Breast epithelium (tissue), 4 donors: ENCODE data around the gene GNAL. TPM values are rescaled to one million over a fixed set of nuclear protein-coding genes. Genes with fewer than 3 reads are reported as not detected.
"Not testable (repeated sequence)": the region's sequence is repeated elsewhere in the genome, so short reads cannot be mapped to it uniquely, and the experiment has no call there.

Source experiments
- DNase-seq, 2 donors: peaks; one replicate each; pipeline ENCODE4 v3.0.0-alpha.2; 2019; ENCODE audit warnings: low spot score in 2 of 2
- H3K27ac ChIP-seq, 2 donors: fragments of 200-600 bp; sonication (generic) in 1 of 2; one replicate each; pipeline ENCODE4 v1.5.1; 2016 to 2019; ENCODE audit warnings: mild to moderate bottlenecking in 1 of 2
- H3K27me3 ChIP-seq, 2 donors: fragments of 200-600 bp; sonication (generic) in 1 of 2; one replicate each; pipeline versions ENCODE4 v1.5.1 to v1.6.0; 2017 to 2019; ENCODE audit warnings: control low read depth in 1 of 2, mild to moderate bottlenecking in 1 of 2
- H3K36me3 ChIP-seq: fragments of 200-600 bp; one replicate; pipeline ENCODE4 v1.5.1; 2019
- H3K4me1 ChIP-seq, 2 donors: fragments of 200-600 bp; sonication (generic); one replicate each; pipeline ENCODE4 v1.5.1; 2016 to 2019; ENCODE audit warnings: control low read depth in 1 of 2
- H3K4me3 ChIP-seq, 3 donors: fragments of 200-600 bp; sonication (generic); 1 replicate in 2 of 3; 2 replicates in 1 of 3; pipeline ENCODE4 v1.5.1; 2016 to 2019; ENCODE audit warnings: mild to moderate bottlenecking in 3 of 3, moderate library complexity in 2 of 3
- H3K9me3 ChIP-seq, 2 donors: fragments of 200-600 bp; sonication (generic) in 1 of 2; one replicate each; pipeline ENCODE4 v1.5.1; 2016 to 2019; ENCODE audit warnings: control low read depth in 1 of 2
- POLR2A ChIP-seq: fragments of 450-650 bp; IDR thresholded peaks from one replicate; pipeline ENCODE4 v1.6.1; 2016; ENCODE audit warnings: antibody characterized with exemption, mild to moderate bottlenecking, moderate library complexity
- POLR2AphosphoS5 ChIP-seq, 3 donors: sonication (generic); formaldehyde crosslinking; IDR thresholded peaks; one replicate each; pipeline ENCODE4 v1.6.1; 2017; ENCODE audit warnings: antibody characterized with exemption in 3 of 3
- intact Hi-C: fragments of 100-400 bp; cut with DNase I; formaldehyde crosslinking; loops from one replicate; pipeline ENCODE4 v1.15.1; 2023; ENCODE audit warnings: low total_unique reads
- total RNA-seq, 3 donors: library from RNA; depleted of rRNA; stranded (reverse); fragments of >200 nt; gene quantifications; one replicate each; pipeline ENCODE4 v1.1.0, GENCODE V29; 2016
- TF ChIP-seq, protein P1 (sequence below), 3 donors: fragments of 450-650 bp; IDR thresholded peaks; one replicate each; pipeline ENCODE4 v1.5.1; 2016 to 2017; ENCODE audit warnings: antibody characterized with exemption in 3 of 3, mild to moderate bottlenecking in 3 of 3, moderate library complexity in 3 of 3

The GNAL gene
- 10 to 100 TPM in 1 of 3 donors, 1 to 10 TPM in 2; 6.6 to 15.4 (median 7.5) TPM for total RNA-seq

DNA sequence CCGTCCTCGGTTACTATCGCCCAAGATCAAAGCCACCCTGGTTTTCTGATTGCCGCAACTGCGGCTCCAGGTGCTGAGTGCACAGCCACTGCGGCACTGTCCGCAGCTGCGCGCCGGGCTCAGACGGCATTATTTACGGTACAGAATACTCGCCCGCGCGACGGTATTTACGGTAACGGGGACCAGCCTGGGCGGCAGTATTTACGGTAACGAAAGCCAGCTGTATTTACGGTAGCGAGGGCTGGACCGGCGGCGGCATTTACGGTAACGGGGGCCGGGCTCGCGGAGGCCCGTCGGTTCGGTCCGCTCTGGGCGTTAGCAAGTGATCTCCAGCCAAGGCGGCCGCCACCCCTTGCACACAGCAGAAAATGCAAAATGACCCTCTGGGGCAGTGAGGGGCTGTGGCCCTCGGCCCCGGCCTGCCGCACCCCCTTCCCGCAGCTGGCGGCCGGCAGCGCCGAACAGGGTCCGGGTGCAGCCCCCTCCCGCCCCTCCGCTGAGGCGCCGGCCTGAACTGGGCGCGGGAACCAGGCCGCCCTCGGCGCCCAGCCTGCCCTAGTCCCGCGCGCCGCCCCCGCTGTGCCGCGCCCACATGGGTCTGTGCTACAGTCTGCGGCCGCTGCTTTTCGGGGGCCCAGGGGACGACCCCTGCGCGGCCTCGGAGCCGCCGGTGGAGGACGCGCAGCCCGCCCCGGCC, at the start of gene GNAL:
Gene GNAL (plus strand): TSS at position 293 of the 697 bp plus-strand sequence. CDS start 300 bp downstream, at position 593.
- intact Hi-C loops = no loop called here
- H3K36me3 ChIP-seq = no peaks in the 10 kb centered on the region
- H3K4me3 ChIP-seq = peak within 1 kb of the TSS; percentile 68 to 92 (median 69)
- peak; percentile 26 to 75 for DNase-seq
- H3K27ac ChIP-seq = peak within 1 kb of the TSS; percentile 66 to 91
- no peaks in the 10 kb centered on the region for H3K27me3 ChIP-seq
- H3K4me1 ChIP-seq = no peaks in the 10 kb centered on the region
- no peaks in the 10 kb centered on the region for H3K9me3 ChIP-seq
- TF ChIP-seq POLR2AphosphoS5 (IDR thresholded peaks at IDR 0.05) (peak in 1 of 3 donors; percentile 45), POLR2A (no peak)

DNA sequence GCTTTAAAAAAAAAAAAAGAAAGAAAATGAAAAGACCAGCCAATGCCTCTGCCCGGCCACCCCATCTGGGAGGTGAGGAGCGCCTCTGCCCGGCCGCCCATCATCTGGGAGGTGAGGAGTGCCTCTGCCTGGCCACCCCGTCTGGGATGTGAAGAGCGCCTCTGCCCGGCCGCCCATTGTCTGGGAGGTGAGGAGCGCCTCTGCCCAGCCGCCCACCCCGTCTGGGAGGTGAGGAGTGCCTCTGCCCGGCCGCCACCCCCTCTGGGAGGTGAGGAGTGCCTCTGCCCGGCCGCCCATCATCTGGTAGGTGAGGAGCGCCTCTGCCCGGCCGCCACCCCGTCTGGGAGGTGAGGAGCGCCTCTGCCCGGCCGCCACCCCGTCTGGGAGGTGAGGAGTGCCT, 41.8 kb upstream of the GNAL start:
- H3K4me1 ChIP-seq, intact Hi-C loops, H3K36me3 ChIP-seq, H3K9me3 ChIP-seq, DNase-seq, H3K27me3 ChIP-seq, H3K4me3 ChIP-seq, H3K27ac ChIP-seq: not testable (repeated sequence)

DNA sequence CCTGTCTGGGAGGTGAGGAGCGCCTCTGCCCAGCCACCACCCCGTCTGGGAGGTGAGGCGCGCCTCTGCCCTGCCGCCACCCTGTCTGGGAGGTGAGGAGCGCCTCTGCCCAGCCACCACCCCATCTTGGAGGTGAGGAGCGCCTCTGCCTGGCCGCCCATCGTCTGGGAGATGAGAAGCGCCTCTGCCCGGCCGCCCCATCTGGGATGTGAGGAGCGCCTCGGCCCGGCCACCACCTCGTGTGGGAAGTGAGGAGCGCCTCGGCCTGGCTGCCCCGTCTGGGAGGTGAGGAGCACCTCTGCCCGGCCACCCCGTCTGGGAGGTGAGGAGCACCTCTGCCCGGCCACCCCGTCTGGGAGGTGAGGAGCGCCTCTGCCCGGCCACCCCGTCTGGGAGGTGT, 41.3 kb upstream of the GNAL start:
- H3K27ac ChIP-seq, H3K4me1 ChIP-seq, H3K36me3 ChIP-seq, H3K9me3 ChIP-seq, H3K4me3 ChIP-seq, H3K27me3 ChIP-seq, intact Hi-C loops, DNase-seq: not testable (repeated sequence)

DNA sequence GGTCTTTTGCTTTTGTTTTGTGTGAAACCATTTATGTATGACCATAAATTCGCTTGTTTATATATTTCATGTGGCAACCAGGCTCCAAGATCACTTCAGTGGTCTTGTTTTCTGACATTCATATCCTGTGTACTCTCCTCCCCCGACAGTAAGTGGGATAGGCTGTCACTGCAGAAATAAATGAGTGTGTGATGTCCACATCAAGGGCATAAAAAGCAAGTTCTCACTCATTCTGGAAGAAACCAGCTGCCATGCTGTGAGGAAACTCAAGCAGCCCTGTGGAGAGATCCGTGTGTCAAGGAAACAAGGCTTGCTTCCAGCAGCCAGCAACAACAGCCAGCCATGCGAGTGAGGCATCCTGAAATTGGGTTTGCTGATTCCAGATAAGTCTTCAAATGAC, 39.2 kb upstream of the GNAL start:
- H3K4me1 ChIP-seq = no peaks in the 10 kb centered on the region
- H3K9me3 ChIP-seq = peaks cover 0 to 6% of the 10 kb centered on the region in 2 donors
- H3K27me3 ChIP-seq = no peaks in the 10 kb centered on the region
- intact Hi-C loops = no loop called here
- H3K36me3 ChIP-seq = no peaks in the 10 kb centered on the region
- no peak overlapping the region for H3K4me3 ChIP-seq
- no peak for DNase-seq
- no peak overlapping the region for H3K27ac ChIP-seq
- TF ChIP-seq, protein P1, sequence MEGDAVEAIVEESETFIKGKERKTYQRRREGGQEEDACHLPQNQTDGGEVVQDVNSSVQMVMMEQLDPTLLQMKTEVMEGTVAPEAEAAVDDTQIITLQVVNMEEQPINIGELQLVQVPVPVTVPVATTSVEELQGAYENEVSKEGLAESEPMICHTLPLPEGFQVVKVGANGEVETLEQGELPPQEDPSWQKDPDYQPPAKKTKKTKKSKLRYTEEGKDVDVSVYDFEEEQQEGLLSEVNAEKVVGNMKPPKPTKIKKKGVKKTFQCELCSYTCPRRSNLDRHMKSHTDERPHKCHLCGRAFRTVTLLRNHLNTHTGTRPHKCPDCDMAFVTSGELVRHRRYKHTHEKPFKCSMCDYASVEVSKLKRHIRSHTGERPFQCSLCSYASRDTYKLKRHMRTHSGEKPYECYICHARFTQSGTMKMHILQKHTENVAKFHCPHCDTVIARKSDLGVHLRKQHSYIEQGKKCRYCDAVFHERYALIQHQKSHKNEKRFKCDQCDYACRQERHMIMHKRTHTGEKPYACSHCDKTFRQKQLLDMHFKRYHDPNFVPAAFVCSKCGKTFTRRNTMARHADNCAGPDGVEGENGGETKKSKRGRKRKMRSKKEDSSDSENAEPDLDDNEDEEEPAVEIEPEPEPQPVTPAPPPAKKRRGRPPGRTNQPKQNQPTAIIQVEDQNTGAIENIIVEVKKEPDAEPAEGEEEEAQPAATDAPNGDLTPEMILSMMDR (IDR thresholded peaks at IDR 0.05) = no peak
- TF ChIP-seq POLR2A = no peak
- TF ChIP-seq POLR2AphosphoS5 (IDR thresholded peaks at IDR 0.05) = no peak

DNA sequence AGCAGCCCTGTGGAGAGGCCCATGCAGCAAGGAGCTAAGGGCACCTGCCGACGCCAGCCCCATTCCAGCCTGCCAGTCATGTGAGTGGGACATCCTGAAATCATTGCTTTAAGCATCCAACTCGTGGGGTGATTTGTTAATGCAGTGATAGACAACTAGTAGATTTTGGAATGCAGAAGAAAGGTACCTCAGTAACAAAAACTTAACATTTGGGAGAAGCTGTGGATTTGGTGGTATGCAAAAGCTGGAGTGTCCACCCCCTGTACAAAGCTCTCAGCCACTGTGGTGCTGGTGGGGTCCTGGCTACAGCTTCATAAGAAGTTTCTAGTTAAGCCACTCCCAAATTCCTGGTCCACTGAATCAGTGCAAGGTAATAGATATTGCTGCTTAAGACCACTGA, 37.2 kb upstream of the GNAL start:
- peaks cover 0 to 6% of the 10 kb centered on the region in 2 donors for H3K9me3 ChIP-seq
- no peak overlapping the region for H3K27ac ChIP-seq
- intact Hi-C loops = no loop called here
- H3K4me1 ChIP-seq = no peaks in the 10 kb centered on the region
- H3K27me3 ChIP-seq = no peaks in the 10 kb centered on the region
- TF ChIP-seq, protein P1 (IDR thresholded peaks at IDR 0.05) = no peak
- DNase-seq = no peak
- H3K4me3 ChIP-seq = no peak overlapping the region
- no peaks in the 10 kb centered on the region for H3K36me3 ChIP-seq

DNA sequence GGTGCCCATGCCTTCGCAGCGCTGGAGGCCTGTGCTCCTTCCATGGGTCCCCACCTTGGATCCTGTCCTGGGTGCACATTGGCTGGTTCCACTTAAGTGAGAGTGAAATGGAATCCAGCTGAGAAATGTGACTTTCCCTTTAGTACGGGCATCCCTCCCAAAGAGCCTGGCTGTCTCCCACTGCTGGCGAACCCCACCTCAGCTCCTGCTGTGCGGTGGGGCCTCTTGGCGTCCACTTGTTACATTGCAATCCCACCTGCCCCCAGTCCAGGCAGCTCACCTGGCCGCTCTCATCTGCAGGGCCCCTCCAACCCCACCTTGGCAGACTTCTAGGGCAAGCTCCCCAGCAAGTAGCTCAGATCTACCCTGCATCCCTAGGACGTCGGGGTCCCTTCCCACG, 35.5 kb upstream of the GNAL start:
- Histone ChIP-seq H3K4me3 (no peak overlapping the region), H3K9me3 (no peaks in the 10 kb centered on the region), H3K27ac (no peak overlapping the region), H3K4me1 (no peaks in the 10 kb centered on the region), H3K36me3 (no peaks in the 10 kb centered on the region), H3K27me3 (no peaks in the 10 kb centered on the region)
- DNase-seq = no peak
- intact Hi-C loops = no loop called here
- TF ChIP-seq, protein P1 (IDR thresholded peaks at IDR 0.05) = no peak
- TF ChIP-seq POLR2A (no peak), POLR2AphosphoS5 (IDR thresholded peaks at IDR 0.05) (no peak)
